SK-N-SH treated with all-trans-retinoic acid at 6 μM for 48 hours (cell line): Measurements from ENCODE around the gene NEAT1.

Experiments
- ARNTL ChIP-seq: fragments of 450-650 bp; formaldehyde crosslinking; IDR thresholded peaks from 2 replicates; pipeline ENCODE4 v1.5.0; 2020; ENCODE audit warnings: low read depth, mild to moderate bottlenecking, moderate library complexity, borderline replicate concordance
- CSDC2 ChIP-seq: fragments of 250-450 bp; sonication (Bioruptor Pico); IDR thresholded peaks from 2 replicates; pipeline ENCODE4 v1.5.0; 2020; ENCODE audit warnings: mild to moderate bottlenecking, moderate library complexity
- GLIS3 ChIP-seq: fragments of 250-450 bp; sonication (Bioruptor Pico); IDR thresholded peaks from 2 replicates; pipeline ENCODE4 v1.5.0; 2020; ENCODE audit warnings: mild to moderate bottlenecking, moderate library complexity
- PPARA ChIP-seq: fragments of 250-450 bp; sonication (Bioruptor Pico); IDR thresholded peaks from 2 replicates; pipeline ENCODE4 v1.5.0; 2020; ENCODE audit warnings: mild to moderate bottlenecking, borderline replicate concordance
- SNAI2 ChIP-seq: fragments of 250-450 bp; sonication (Bioruptor Pico); IDR thresholded peaks from 2 replicates; pipeline ENCODE4 v1.5.0; 2020; ENCODE audit warnings: mild to moderate bottlenecking, moderate library complexity
- TCF4 ChIP-seq: fragments of 250-450 bp; sonication (Bioruptor Pico); IDR thresholded peaks from 2 replicates; pipeline ENCODE4 v1.8.0; 2021; ENCODE audit warnings: mild to moderate bottlenecking, moderate library complexity, borderline replicate concordance
- TOX ChIP-seq: fragments of 250-450 bp; sonication (Bioruptor Pico); IDR thresholded peaks from 2 replicates; pipeline ENCODE4 v1.8.0; 2021; ENCODE audit warnings: mild to moderate bottlenecking, moderate library complexity, borderline replicate concordance
- ZC3H10 ChIP-seq: fragments of 250-450 bp; sonication (Bioruptor Pico); IDR thresholded peaks from 2 replicates; pipeline ENCODE4 v1.5.1; 2021; ENCODE audit warnings: mild to moderate bottlenecking, moderate library complexity

- TF ChIP-seq TCF4 (CRISPR knock-in tag) (no peak), SNAI2 (no peak), GLIS3 (CRISPR knock-in tag) (no peak), ZC3H10 (CRISPR knock-in tag) (0 out of 2 replicates have a peak, but pooled peaks have one; percentile 18), TOX (CRISPR knock-in tag) (no peak), ARNTL (CRISPR knock-in tag) (no peak), CSDC2 (CRISPR knock-in tag) (no peak), PPARA (CRISPR knock-in tag) (no peak)
These were observed 4.2 kb upstream of the NEAT1 start for GRCh38 chr11:65418431-65418680.
